ENCODE results near the gene CADPS. TPM values are rescaled to one million over a fixed set of nuclear protein-coding genes. Genes with fewer than 3 reads are reported as not detected.

Gene CADPS
- total RNA-seq, 4 donors from 2014 or later, result 1.0 to 8.1 (median 2.0) TPM

- Histone ChIP-seq H3K27me3 (peaks cover 0 to 38% (median 22%) of the 10 kb centered on the region in 4 donors), H3K27ac (replicated peaks in 1 of 4) (no peak overlapping the region), H3K4me3 (no peak overlapping the region), H3K4me1 (peaks cover 6 to 23% (median 21%) of the 10 kb centered on the region in 4 donors), H3K36me3 (no peaks in the 10 kb centered on the region), H3K9me3 (peaks cover 0 to 10% (median 4%) of the 10 kb centered on the region in 4 donors)
- WGBS, result 4% methylated on average over 17 of the region's 17 CpGs
- TF ChIP-seq EP300 (IDR thresholded peaks at IDR 0.05) (no peak), POLR2AphosphoS5 (IDR thresholded peaks at IDR 0.05) (no peak), CTCF (IDR thresholded peaks at IDR 0.05) (no peak), POLR2A (IDR thresholded peaks at IDR 0.05; ENCODE audit: low read depth) (no peak)
- DNase-seq (ENCODE audit: extremely low spot score), result no peak
- intact Hi-C loops (cut with DNase I), result no loop called here
Observed at GRCh38 chr3:62876064-62876463, 848 bp upstream of the CADPS start.

GRCh38 chr3:62875558-62876002 lies 364 bp upstream of the CADPS start:
- no peak for TF ChIP-seq EP300 (IDR thresholded peaks at IDR 0.05)
- TF ChIP-seq POLR2AphosphoS5 (IDR thresholded peaks at IDR 0.05), result no peak
- TF ChIP-seq POLR2A (IDR thresholded peaks at IDR 0.05; ENCODE audit: low read depth), result no peak
- TF ChIP-seq CTCF (IDR thresholded peaks at IDR 0.05), result no peak
- H3K4me1 ChIP-seq, result peaks cover 6 to 23% (median 21%) of the 10 kb centered on the region in 4 donors
- no peak for DNase-seq (ENCODE audit: extremely low spot score)
- H3K27ac ChIP-seq (replicated peaks in 1 of 4), result no peak overlapping the region
- intact Hi-C loops (cut with DNase I), result no loop called here
- H3K9me3 ChIP-seq, result peaks cover 0 to 10% (median 4%) of the 10 kb centered on the region in 4 donors
- peak overlapping the region in 3 of 4 donors; percentile 30 to 58 (median 56) for H3K4me3 ChIP-seq
- H3K27me3 ChIP-seq, result peaks cover 0 to 38% (median 22%) of the 10 kb centered on the region in 4 donors
- H3K36me3 ChIP-seq, result no peaks in the 10 kb centered on the region
- WGBS, result 4% methylated on average over 18 of the region's 18 CpGs

- Histone ChIP-seq H3K36me3 (no peaks in the 10 kb centered on the region), H3K4me3 (peak overlapping the region; percentile 44 to 58 (median 54)), H3K4me1 (peaks cover 6 to 23% (median 21%) of the 10 kb centered on the region in 4 donors), H3K9me3 (peaks cover 0 to 10% (median 4%) of the 10 kb centered on the region in 4 donors), H3K27ac (replicated peaks in 1 of 4) (peak overlapping the region in 1 of 4 donors; percentile 42), H3K27me3 (peaks cover 0 to 38% (median 22%) of the 10 kb centered on the region in 4 donors)
- intact Hi-C loops (cut with DNase I), result no loop called here
- WGBS, result 2% methylated on average over 16 of the region's 77 CpGs
- no peak for DNase-seq (ENCODE audit: extremely low spot score)
- no peak for TF ChIP-seq POLR2A (IDR thresholded peaks at IDR 0.05; ENCODE audit: low read depth)
- no peak for TF ChIP-seq EP300 (IDR thresholded peaks at IDR 0.05)
- TF ChIP-seq POLR2AphosphoS5 (IDR thresholded peaks at IDR 0.05), result no peak
- TF ChIP-seq CTCF (IDR thresholded peaks at IDR 0.05), result no peak
Observed at GRCh38 chr3:62873761-62874710, 1.2 kb downstream of the CADPS start.

- Histone ChIP-seq H3K9me3 (peaks cover 0 to 10% (median 4%) of the 10 kb centered on the region in 4 donors), H3K4me1 (peaks cover 6 to 23% (median 21%) of the 10 kb centered on the region in 4 donors), H3K27me3 (peaks cover 0 to 38% (median 22%) of the 10 kb centered on the region in 4 donors), H3K4me3 (peak overlapping the region; percentile 44 to 58 (median 54)), H3K36me3 (no peaks in the 10 kb centered on the region), H3K27ac (replicated peaks in 1 of 4) (no peak overlapping the region)
- TF ChIP-seq POLR2A (IDR thresholded peaks at IDR 0.05; ENCODE audit: low read depth) (no peak), EP300 (IDR thresholded peaks at IDR 0.05) (no peak), CTCF (IDR thresholded peaks at IDR 0.05) (no peak), POLR2AphosphoS5 (IDR thresholded peaks at IDR 0.05) (no peak)
- DNase-seq (ENCODE audit: extremely low spot score), result no peak
- intact Hi-C loops (cut with DNase I), result no loop called here
- 11% methylated on average over 4 of the region's 4 CpGs for WGBS
Observed at GRCh38 chr3:62873451-62873760, 1.8 kb downstream of the CADPS start.
